NCI-H82 treated with DMSO at 0.1 percent for 48 hours (cell line): Measurements from ENCODE around the gene FARP1.

ENCODE experiments used
- DNase-seq: peaks from one replicate; lab custom pipeline; 2025; ENCODE audit not compliant: unreplicated experiment; lab: John Stamatoyannopoulos, UW

Gene FARP1

GRCh38 chr13:98276486-98276885 is 133.6 kb downstream of the FARP1 start:
- DNase-seq: no peak

- no peak for DNase-seq
These were observed 135.3 kb downstream of the FARP1 start for GRCh38 chr13:98278068-98278724.

GRCh38 chr13:98279473-98280175 is 136.7 kb downstream of the FARP1 start:
- DNase-seq: no peak

- DNase-seq: no peak
These were observed 137.2 kb downstream of the FARP1 start for GRCh38 chr13:98280176-98280510.

GRCh38 chr13:98284679-98285078 is 141.8 kb downstream of the FARP1 start:
- peak; percentile 64 for DNase-seq

- peak; percentile 84 for DNase-seq
These were observed 142.4 kb downstream of the FARP1 start for GRCh38 chr13:98285317-98285716.

GRCh38 chr13:98285852-98286594 is 143.1 kb downstream of the FARP1 start:
- peak; percentile 62 for DNase-seq

- no peak for DNase-seq
These were observed 143.9 kb downstream of the FARP1 start for GRCh38 chr13:98286799-98287198.

- DNase-seq: no peak
These were observed 145.3 kb downstream of the FARP1 start for GRCh38 chr13:98288211-98288610.

- peak; percentile 99 for DNase-seq
These were observed 146.5 kb downstream of the FARP1 start for GRCh38 chr13:98289339-98289945.

GRCh38 chr13:98290261-98290660 is 147.4 kb downstream of the FARP1 start:
- DNase-seq: no peak

GRCh38 chr13:98291658-98292057 is 148.8 kb downstream of the FARP1 start:
- DNase-seq: no peak

- DNase-seq: no peak
These were observed 150.2 kb downstream of the FARP1 start for GRCh38 chr13:98293103-98293502.

GRCh38 chr13:98293570-98294142 is 150.8 kb downstream of the FARP1 start:
- no peak for DNase-seq

- no peak for DNase-seq
These were observed 152.5 kb downstream of the FARP1 start for GRCh38 chr13:98295371-98295770.

GRCh38 chr13:98297051-98297450 is 154.2 kb downstream of the FARP1 start:
- DNase-seq: no peak

- no peak for DNase-seq
These were observed 154.9 kb downstream of the FARP1 start for GRCh38 chr13:98297745-98298144.

- no peak for DNase-seq
These were observed 155.7 kb downstream of the FARP1 start for GRCh38 chr13:98298599-98298998.

- no peak for DNase-seq
These were observed 156.5 kb downstream of the FARP1 start for GRCh38 chr13:98299235-98299965.

- no peak for DNase-seq
These were observed 157.1 kb downstream of the FARP1 start for GRCh38 chr13:98299966-98300350.
